A549 (cell line): Measurements from ENCODE around the gene PBX1.

Experiments used
- GATA3 ChIP-seq: IDR thresholded peaks from 2 replicates; pipeline ENCODE4 v1.6.1; 2012; ENCODE audit warnings: borderline replicate concordance
- TF ChIP-seq, protein P1 (sequence below): fragments of >200 bp; sonication (Bioruptor Twin); formaldehyde crosslinking; IDR thresholded peaks from 3 replicates; pipeline ENCODE4 v1.5.1; 2016
- TF ChIP-seq, protein P2 (sequence below): IDR thresholded peaks from 2 replicates; pipeline ENCODE4 v1.6.1; 2012

DNA sequence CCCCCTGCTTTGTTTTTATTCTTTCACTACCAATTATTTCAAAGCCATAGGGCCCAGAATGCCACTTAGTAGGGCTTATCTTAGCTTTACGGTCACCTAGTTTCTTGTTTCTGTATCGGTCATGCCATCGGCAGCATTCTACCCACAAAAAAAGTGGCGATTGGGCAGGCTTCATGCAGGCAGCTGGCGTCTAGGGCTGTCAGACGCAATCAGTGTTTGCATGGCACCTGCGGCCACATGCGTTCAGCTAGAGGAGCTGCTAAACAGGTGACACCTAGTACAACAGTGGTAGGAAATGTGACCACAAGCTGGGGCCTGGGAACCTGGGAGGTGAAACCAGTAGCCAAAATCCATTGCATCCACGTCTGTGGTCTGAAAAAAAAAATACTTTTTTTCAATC lies 262.7 kb downstream of the PBX1 start:
- TF ChIP-seq, protein P1, sequence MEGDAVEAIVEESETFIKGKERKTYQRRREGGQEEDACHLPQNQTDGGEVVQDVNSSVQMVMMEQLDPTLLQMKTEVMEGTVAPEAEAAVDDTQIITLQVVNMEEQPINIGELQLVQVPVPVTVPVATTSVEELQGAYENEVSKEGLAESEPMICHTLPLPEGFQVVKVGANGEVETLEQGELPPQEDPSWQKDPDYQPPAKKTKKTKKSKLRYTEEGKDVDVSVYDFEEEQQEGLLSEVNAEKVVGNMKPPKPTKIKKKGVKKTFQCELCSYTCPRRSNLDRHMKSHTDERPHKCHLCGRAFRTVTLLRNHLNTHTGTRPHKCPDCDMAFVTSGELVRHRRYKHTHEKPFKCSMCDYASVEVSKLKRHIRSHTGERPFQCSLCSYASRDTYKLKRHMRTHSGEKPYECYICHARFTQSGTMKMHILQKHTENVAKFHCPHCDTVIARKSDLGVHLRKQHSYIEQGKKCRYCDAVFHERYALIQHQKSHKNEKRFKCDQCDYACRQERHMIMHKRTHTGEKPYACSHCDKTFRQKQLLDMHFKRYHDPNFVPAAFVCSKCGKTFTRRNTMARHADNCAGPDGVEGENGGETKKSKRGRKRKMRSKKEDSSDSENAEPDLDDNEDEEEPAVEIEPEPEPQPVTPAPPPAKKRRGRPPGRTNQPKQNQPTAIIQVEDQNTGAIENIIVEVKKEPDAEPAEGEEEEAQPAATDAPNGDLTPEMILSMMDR = no peak
- TF ChIP-seq, protein P2, sequence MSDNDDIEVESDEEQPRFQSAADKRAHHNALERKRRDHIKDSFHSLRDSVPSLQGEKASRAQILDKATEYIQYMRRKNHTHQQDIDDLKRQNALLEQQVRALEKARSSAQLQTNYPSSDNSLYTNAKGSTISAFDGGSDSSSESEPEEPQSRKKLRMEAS = no peak
- no peak for TF ChIP-seq GATA3
